Measurements from ENCODE around the gene GNB1L. TPM values are rescaled to one million over a fixed set of nuclear protein-coding genes. Genes with fewer than 3 reads are reported as not detected.
A peak's percentile ranks its signal among the peaks of the same experiment; 100 is the strongest.

Gene GNB1L
- total RNA-seq, 1 donor from 2014 or later = 3.0 TPM

GRCh38 chr22:19810381-19811201 is 44.1 kb downstream of the GNB1L start:
- H3K4me3 Mint-ChIP-seq = no peak overlapping the region

DNA sequence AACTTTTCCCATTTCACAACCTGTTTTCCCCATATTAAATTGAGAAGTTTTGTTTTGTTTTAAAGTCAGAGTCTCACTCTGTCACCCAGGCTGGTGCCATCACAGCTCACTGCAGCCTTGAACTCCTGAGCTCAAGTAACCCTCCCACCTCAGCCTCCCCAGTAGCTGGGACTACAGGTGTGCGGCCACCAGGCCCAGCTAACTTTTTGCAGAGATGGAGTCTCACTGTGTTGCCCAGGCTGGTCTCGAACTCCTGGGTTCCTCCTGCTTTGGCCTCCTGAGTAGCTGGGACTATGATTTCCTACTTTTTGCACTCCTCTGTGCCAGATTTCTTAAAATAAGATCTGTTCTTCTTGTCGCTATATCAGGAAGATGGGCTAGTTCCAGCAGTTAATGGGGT is 44.9 kb downstream of the GNB1L start:
- Histone ChIP-seq H2AFZ (replicated peaks) (no peak overlapping the region), H3K4me1 (no peaks in the 10 kb centered on the region), H3K36me3 (no peaks in the 10 kb centered on the region), H3K9ac (no peak overlapping the region), H3K27ac (no peak overlapping the region), H3K27me3 (no peaks in the 10 kb centered on the region), H3K4me3 (no peak overlapping the region), H3K4me2 (no peak overlapping the region), H3K9me3 (ENCODE audit: low read depth) (no peaks in the 10 kb centered on the region), H3F3A (ENCODE audit: low read depth) (no peaks in the 10 kb centered on the region), H4K20me1 (ENCODE audit: low read depth) (no peaks in the 10 kb centered on the region), H3K79me2 (ENCODE audit: low read depth) (no peaks in the 10 kb centered on the region)
- Mint-ChIP-seq H3K27me3 (ENCODE audit: insufficient read depth, low read depth) (no peaks in the 10 kb centered on the region), H3K27ac (no peak overlapping the region), H3K9me3 (no peaks in the 10 kb centered on the region), H3K4me3 (no peak overlapping the region), H3K36me3 (no peaks in the 10 kb centered on the region), H3K4me1 (peaks cover 3% of the 10 kb centered on the region)
- TF ChIP-seq EZH2 (IDR thresholded peaks at IDR 0.05) = no peak
- no peak for TF ChIP-seq CTCF (IDR thresholded peaks at IDR 0.05)
- TF ChIP-seq EZH2phosphoT487 (IDR thresholded peaks at IDR 0.05) = no peak
- no peak for DNase-seq (ENCODE audit: low spot score)

More at GRCh38 chr22:19810381-19811201, 44.1 kb downstream of the GNB1L start:
- Mint-ChIP-seq H3K9me3 (no peaks in the 10 kb centered on the region), H3K27ac (peak overlapping the region; percentile 78), H3K27me3 (ENCODE audit: insufficient read depth, low read depth) (no peaks in the 10 kb centered on the region), H3K4me1 (peaks cover 3% of the 10 kb centered on the region), H3K36me3 (no peaks in the 10 kb centered on the region)
- Histone ChIP-seq H3K9me3 (ENCODE audit: low read depth) (no peaks in the 10 kb centered on the region), H4K20me1 (ENCODE audit: low read depth) (no peaks in the 10 kb centered on the region), H3K9ac (no peak overlapping the region), H3K27me3 (no peaks in the 10 kb centered on the region), H3K4me3 (no peak overlapping the region), H3F3A (ENCODE audit: low read depth) (no peaks in the 10 kb centered on the region), H3K4me1 (no peaks in the 10 kb centered on the region), H3K27ac (no peak overlapping the region), H3K79me2 (ENCODE audit: low read depth) (no peaks in the 10 kb centered on the region), H2AFZ (replicated peaks) (no peak overlapping the region), H3K4me2 (no peak overlapping the region), H3K36me3 (no peaks in the 10 kb centered on the region)
- DNase-seq (ENCODE audit: low spot score) = peak; percentile 31
- no peak for TF ChIP-seq EZH2phosphoT487 (IDR thresholded peaks at IDR 0.05)
- no peak for TF ChIP-seq EZH2 (IDR thresholded peaks at IDR 0.05)
- no peak for TF ChIP-seq CTCF (IDR thresholded peaks at IDR 0.05)

GRCh38 chr22:19808873-19809478 is 45.7 kb downstream of the GNB1L start:
- Mint-ChIP-seq H3K27ac (no peak overlapping the region), H3K27me3 (ENCODE audit: insufficient read depth, low read depth) (no peaks in the 10 kb centered on the region), H3K9me3 (no peaks in the 10 kb centered on the region), H3K36me3 (no peaks in the 10 kb centered on the region), H3K4me1 (peaks cover 3% of the 10 kb centered on the region), H3K4me3 (no peak overlapping the region)
- Histone ChIP-seq H3F3A (ENCODE audit: low read depth) (no peaks in the 10 kb centered on the region), H3K36me3 (no peaks in the 10 kb centered on the region), H3K9ac (no peak overlapping the region), H2AFZ (replicated peaks) (no peak overlapping the region), H3K4me3 (no peak overlapping the region), H3K4me2 (no peak overlapping the region), H3K79me2 (ENCODE audit: low read depth) (no peaks in the 10 kb centered on the region), H3K27ac (no peak overlapping the region), H3K27me3 (no peaks in the 10 kb centered on the region), H3K9me3 (ENCODE audit: low read depth) (no peaks in the 10 kb centered on the region), H3K4me1 (no peaks in the 10 kb centered on the region), H4K20me1 (ENCODE audit: low read depth) (no peaks in the 10 kb centered on the region)
- no peak for DNase-seq (ENCODE audit: low spot score)
- no peak for TF ChIP-seq EZH2 (IDR thresholded peaks at IDR 0.05)
- TF ChIP-seq EZH2phosphoT487 (IDR thresholded peaks at IDR 0.05) = no peak
- TF ChIP-seq CTCF (IDR thresholded peaks at IDR 0.05) = no peak

Data from neural progenitor cell (in vitro differentiated cells).